ENCODE data around the gene CYTIP.

CYTIP gene

DNA sequence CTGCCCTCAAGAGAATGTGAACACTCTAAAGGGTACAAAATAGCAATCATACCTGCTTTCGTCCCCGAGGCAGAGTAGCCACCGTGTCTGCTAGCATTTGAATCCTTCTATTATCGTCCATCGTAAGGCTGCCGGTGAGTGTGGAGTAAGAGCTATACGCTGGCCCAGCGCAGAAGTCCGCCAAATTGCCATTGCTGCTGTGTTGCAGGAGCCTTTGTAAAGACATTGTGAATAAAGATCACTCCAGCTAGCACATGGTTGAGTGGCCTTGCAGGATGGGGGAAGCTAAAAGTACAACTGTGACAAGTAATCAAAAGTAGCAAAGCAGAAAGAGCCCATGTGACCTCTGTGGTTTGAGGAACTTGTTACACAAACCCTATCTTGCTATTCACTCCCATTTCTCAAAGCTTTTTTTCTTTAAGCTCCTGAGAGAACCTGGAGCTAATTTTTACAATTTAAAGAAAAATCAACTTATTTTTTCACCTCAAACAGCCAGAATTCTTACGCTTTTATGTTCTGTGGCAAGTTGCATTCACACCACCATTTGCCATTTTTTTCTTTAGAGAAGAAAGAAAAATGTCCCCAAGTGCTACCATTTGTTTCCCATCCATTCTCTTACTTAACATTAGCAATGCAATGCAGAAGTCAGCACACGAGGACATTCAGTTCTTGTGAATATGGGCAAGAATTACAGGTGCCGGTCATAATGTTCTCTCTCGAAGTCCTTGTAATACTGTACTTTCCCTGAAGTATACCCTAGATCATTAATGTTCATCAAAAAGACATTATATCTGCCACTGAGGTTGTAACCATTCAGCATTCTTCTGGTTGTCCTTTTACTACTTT lies at the start of gene CYTIP:
CYTIP (minus strand) TSS at position 295 of the 846 bp plus-strand sequence; CDS start at position 226, 69 bp downstream.
- peak; percentile 86 for DNase-seq

DNA sequence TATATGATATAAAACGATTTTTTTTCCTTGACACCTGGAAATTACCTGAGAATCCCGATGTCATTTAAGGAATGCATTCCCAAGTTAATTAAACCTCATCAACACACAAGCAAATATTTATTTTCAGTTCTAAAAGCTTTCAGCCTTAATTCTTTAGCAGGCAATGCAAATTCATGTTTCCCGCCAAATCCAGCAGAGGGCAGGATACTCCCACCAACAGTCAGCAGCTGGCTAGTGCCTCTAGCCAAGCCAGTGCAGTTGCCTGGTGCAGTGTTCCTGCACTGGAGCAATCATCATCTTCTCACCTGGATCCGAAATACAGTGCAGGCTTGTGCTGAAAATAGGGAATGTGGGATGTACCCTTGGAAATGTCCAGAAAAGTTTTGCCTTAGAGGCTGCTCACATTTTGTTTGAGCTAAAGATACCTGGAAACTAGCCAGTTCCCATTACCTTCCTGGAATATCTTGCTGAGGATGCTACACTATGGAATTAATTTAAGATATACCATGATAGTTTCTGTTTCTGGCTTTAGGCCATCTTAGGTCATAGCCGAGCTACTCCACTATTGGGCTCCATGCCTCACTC lies 48.4 kb upstream of the CYTIP start:
- DNase-seq = peak; percentile 81

DNA sequence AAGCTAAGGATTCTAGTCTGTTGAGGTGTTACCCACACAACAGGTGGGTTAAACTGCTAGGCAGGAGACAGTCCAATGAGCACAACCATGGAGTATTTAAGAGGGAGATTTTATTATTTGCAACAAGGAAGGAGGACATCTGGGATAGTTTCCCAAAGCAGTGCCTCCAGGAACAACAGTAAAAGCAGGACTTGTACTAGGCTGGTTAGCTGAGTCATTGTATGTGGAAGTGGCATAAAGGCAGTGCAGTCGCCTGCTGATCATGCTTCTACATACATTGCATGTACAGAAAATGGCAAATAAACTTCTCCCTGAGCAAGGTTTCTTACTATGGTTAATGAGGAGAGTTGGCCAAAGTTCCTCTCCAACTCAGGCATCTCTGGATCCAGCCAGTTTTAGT lies 46.1 kb upstream of the CYTIP start:
- no peak for DNase-seq

DNA sequence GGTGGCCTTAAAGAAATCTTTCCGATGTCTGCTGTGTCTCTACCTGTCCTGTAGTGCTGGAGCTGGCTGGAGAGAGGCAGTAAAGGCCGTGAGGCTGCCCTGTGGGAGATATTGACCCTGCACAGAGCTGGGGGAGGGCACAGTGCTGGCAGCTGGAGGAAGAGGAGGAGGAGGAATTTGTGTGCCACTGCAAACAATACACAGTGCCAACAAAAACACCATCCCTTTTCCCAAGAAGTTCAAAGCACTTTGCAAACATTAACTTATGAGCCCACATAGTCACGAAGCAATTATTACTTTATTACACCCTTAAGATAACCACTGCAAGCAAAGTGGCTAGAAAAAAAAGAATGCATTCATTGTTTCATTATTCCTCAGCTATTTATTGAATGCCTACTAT lies 45.0 kb upstream of the CYTIP start:
- DNase-seq = no peak

DNA sequence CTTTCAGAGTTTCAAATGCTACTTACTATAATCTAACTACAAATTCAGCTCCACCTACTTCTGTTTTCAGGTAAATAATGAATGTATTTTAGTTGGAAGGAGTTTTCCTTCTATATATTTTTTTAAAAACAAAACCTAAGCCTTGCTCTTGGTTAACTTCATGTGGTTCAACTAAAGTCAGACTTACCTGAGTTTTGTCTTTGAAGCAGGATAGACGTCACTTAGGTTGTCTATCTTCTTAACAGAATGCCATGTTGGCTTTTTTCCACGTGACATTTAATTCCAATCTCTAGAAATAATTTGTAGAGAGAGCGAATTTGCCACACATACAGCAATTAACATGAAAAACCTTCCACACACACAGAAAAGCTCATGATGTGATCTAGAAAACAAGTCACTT lies 43.9 kb upstream of the CYTIP start:
- DNase-seq = no peak

DNA sequence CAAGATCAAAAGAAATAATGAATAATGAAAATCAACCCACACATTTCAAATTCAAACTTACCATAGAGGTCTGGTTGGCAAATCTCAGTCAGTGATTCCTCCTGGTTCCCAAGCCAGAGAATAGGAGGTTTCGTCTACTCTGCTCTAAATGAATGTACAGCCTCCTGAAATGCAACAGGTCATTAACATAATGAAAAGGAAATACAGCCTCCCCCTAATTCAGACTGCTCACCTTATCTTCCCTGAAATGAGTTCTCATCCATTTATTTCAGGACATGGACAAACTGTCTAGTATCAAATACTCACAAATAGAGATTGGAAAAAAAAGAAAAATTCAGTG lies 43.4 kb upstream of the CYTIP start:
- DNase-seq = no peak

DNA sequence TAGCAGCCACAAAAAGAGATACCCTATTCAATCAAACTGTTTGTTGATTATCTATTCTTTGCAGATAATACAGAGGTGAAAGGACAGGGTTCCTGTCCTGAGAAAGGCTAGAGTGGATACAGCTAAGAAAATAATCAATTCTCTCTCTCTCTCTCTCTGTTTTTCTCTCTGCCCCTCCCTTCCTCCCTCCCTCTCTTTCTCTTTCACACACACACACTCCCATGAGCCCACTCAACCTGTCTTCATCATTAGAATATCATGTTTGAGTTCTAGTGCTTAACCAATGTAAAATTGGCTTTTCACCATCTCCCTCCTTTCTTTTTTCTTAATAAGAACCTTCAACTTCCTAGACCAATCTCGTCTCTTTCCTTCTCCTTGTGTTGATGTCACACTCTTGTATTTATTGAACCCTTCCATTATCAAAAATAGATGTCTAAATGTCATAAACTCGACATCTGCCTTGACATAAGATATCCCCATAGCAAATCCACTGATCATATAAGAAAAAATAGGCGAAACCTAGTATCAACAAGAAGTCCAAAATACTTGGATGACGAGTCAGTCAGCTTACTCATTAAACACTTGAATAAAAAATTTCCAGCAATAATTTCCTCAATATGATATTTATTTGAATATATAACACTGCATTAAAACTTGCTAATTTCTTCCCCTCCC lies 42.8 kb upstream of the CYTIP start:
- no peak for DNase-seq

DNA sequence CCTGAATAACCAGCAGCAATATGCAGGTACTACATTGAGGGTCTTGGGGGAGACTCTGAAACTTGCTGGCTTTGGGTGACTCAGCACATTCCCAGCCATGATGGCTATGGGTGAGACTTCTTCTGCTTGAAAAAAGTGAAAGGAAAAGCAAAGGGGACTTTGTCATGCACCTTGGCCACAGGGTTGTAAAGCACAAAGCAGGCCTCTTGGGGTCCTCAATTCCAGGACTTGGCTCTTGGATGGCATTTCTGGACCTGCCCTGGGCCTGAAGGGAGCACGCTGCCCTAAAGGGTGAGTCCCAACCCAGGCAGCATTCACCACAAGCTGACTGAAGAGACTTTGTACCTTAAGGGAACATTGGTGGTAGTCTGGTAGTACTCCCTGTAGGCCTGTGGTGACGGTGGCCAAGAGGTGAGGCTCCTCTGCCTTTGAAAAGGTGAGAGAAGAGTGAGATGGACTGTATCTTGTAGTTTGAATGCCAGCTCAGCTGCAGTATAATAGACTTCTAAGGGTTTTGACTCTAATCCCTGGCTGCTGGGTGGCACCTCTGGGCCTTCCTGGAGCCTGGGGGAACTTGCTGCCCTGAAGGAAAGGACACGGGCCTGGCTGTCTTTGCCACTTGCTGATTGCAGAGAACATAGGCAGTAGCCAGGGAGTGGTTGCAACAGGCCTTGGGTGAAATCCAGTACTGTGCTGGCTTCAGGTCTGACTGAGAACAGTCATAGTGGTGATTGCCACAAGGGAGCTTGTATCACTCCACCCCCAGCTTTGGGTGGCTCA lies 36.5 kb upstream of the CYTIP start:
- DNase-seq = no peak

DNA sequence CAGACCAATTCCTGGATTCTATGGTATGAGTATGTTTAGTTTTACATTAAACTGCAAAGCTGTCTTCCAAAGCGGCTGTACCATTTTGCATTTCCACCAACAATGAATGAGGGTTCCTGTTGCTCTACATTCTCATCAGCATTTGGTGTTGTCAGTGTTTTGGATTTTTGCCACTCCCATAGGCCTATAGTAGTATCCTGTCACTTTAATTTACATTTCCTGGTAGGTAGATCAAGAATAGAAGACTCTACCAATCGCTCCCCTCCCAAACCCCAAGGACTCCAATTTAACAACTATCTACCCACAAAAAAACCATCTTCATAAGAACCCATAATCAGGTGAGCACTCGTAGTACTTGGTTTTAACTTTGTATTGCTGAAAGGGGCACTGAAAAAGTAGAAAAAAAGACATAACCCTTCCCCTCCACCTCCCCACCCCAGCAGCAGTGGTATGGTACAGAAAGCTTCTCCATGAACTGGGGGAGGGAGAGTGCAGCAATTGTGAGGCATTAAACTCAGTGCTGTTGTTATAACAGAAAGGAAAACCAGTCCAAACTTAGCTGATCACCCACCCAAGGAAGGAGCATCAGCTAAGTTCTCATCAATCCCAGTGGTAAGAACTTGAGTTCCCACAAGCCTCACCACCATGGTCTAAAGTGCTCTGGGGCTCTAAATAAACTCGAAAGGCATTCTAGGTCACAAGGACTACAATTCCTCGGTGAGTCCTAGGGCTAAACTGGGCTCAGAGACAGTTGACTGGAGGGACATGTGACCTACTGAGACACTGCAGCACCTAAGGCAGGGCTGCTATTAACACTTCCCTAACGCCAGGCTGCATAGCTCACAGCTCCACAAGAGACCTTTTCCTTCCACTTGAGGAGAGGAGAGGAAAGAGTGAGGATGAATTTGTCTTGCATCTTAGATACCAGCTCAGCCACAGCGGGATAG lies 35.5 kb upstream of the CYTIP start:
- DNase-seq = no peak

DNA sequence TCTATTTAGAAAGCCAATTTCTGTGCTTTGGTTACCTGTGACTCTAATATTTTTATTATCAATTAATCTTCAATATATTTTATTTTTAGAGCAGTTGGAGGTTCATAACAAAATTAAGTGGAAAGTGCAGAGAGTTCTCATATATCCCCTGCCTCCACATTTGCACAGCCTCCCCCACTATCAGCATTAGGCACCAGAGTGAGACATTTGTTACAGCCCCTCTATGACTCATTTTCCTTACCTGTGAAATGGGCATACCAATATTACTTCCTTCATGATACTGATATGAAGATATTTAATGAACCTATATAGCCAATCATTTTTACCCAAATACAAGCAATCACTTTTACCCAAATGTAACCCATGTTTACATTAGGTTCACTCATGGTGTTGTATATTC lies 34.0 kb upstream of the CYTIP start:
- DNase-seq = no peak

DNA sequence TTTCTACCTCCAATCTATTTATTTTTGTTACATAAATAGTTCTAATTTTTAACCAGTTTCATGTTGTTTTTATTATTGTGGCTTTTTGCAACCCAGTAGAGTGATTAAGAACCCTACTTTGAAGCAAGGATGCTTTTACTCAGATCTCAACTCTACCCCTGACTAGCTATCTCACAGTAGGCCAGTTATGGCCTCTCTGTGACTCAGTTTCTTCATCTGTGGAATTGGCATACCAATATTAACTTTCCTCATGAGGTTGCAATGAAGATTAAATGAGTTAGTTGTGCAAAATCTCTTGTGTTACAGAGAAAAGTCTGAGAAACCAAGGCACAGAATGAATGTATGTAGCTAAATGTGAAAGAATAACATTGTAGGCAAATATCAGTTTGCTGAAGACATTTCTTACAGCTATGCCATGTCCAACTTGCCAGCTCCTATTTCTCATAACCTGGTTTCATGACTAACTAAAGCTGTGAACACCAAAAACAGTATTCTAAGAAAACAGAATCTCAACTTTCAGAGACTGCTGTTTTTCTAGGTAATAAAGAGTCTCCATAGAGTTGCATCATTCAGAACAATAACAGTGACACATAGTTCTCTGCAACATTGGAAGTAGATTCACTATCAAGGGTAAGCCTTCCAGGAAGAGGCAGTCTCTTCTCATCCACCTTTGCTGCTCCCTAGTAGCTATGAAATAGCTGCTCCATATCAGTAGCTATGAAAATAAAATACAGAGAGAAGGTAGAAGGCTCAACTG lies 33.2 kb upstream of the CYTIP start:
- no peak for DNase-seq

DNA sequence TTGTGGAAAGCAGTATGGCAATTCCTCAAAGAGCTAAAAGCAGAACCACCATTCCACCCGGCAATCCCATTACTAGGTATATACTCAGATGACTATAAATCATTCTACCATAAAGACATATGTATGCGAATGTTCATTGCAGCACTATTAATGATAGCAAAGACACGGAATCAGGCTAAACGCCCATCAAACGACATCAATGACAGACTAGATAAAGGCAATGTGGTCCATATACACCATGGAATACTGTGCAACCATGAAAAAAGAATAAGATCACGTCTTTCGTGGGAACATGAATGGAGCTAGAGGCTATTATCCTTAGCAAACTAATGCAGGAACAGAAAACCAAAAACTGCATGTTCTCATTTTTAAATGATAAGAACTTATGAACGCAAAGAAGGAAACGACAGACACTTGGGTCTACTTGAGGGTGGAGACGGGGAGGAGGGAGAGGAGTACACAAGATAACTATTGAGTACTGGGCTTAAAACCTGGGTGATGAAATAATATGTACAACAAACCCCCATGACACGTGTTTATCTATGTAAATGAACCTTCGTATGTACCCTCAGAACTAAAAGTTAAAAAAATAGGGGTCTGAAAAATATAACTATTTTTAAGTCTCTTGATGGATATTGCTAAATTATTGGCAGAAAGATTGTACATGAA lies 32.0 kb upstream of the CYTIP start:
- no peak for DNase-seq

DNA sequence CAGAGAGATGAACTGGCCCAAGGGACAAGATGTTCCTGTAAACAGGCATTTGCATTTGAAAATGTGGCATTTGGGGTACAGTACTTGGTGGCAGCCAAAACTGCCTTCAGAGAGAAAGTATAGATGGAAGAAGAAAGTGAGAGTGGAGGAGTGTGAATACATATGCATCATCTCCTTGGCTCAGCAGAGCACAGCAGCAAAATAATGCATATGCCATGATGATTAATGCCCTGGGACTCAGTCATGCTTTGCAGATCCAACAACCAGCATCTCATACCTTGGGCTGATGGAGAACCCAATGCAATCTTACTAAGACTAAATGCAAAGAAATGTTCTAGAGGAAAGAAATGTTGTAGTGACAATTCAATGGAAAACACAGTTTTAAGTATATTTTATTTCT lies 29.7 kb upstream of the CYTIP start:
- no peak for DNase-seq

DNA sequence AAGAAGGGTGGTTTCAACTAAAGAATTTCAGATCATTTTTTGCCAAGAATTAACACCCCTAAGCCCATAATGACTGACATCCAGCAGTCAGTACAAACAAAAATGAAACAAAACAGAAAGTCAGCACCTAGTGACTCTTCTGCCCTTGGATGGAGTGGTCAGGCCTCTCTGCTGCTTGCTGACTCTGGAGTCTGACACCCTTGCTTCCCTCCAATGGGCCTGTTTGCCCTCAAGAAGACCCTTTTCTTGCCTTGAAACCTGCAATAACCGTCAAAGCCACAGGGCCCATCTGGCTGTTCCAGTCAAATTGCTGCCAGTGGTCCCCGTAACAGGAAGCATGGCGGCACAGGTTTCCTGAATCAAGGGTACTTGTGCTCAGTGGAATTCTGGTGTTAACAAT lies 27.2 kb upstream of the CYTIP start:
- no peak for DNase-seq

DNA sequence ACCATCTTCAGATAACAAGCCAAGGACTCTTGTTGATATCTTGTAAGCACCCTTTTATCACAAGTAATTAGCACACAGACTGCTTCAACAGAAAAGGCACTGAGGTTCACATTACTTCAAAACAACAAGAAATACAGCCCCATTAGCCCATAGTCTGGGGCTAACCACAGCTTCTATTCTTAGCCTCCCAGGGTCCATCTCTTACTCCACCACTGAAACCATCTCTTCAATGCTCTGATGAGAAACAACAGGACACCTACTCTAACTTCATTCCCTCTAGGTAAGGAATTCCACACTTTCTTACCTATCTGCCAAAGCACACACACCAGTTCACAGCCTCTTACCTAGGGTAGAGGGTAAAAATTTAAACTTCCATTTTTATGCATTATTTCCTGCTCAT lies 26.4 kb upstream of the CYTIP start:
- no peak for DNase-seq

DNA sequence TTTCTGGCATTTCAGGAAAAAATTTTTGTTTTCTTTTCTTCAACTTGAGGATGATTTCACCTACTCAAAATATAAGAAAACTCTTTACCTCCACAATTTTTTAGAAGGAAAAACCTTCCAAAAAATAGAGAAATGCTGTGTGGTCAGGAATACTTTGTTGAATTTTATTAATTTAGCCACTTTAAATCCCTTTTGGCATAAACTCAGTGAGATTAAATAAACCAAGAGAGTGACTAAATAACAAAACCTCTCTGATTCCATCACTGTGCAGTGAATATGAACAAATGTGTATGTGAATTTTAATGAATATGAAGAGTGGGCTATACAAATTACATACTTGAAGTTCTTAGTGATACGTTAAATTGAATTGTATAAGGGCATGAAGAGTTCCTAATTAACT lies 25.8 kb upstream of the CYTIP start:
- DNase-seq = no peak

DNA sequence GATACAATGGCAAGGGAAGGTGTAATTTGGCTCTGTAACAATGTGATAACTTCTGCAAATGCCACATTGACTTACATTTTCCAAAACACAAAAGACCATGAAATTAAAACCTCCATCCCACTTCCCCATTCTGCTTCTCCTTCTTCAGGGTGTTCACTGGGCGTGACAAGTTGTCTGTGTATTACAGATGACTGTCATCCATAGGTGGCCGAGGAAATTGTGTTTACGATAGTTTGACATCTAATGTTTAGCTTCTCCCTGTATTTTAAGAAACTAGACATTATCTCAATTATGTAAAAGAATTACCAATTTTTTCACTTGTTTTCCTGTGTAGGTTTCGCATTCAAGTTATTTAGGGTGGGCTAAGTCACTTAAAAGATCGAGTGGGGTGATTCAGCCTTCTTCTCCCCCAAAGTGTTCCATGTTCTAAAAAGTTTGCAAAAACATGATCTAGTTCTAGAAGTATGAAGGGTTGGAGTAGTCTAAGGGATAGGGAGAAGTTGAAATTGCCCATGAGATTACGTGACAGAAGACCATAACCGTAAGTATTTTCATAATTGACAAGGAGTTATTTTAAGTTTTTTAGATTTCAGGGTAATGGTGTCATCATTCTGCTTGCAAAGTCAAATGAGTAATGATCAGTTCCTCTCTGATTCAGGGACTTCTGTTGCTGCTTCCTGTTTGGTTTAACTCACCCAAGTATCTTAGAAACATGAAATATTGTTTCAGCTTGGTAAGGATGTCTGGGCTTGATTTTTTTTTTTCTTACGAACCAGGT lies 25.2 kb upstream of the CYTIP start:
- DNase-seq = peak; percentile 84

DNA sequence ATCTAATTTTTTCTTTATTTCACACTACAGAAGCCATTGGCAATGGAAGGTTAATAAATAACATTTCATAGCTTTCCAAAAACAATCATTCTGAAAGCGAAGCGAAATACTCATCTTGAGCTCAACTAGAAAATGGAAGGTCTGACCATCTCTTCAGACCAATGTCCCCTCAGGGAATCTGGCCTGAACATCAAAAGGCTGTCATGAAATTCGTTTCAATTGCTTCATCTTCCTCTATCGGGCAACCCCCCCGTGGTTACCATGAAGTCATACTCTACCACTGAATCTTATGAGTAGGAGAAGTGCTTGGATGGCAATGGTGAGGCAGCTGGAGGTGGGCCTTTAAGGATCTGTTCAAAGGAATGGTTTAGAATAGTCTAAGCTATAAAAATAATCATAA lies 22.9 kb upstream of the CYTIP start:
- DNase-seq = no peak

DNA sequence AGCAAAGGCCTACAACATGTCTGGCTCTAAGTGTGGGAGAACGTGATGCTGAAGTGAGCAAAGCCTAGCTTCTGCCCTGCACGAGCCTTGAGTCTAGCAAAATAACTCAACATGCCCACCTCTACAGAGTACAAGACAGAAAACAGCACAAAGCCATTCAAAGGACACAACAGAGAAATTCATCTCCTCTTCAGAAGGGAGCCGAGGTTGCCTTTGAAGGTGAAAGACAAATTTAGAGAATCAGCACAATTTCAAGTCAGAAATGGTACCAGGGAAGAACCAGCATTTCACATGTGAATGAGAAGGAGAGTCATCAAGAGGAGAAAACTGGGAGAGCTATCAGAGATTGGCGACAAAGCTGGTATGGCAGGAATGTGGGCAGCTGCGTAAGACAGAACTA lies 21.7 kb upstream of the CYTIP start:
- no peak for DNase-seq

DNA sequence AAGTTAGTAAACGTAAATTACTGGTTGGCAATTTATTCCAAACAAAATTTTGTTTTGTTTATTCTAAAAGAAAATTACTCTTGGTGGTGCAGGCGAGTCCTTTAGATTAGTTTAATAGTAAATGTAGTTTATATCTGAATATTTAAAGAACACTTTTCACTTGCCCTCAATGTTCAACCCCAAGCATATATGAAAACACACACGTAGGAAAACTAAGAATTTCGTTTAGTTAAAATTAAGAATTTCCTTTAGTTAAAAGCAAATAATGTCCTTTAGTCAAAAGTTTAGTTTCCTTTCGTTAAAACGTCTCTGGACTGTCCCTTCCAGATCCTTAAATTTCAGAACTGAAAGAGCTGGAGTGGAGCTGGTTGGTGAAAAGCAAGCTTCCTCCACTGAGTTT lies 19.1 kb upstream of the CYTIP start:
- DNase-seq = no peak

Data from CD4-positive, alpha-beta T cell treated with Interleukin-17A for 1 hour (primary cell).